IPS DF 6.9 (cell line): ENCODE data around the gene POLR1A.

Source experiments
- DNase-seq: peaks from one replicate; pipeline ENCODE4 v3.0.0-alpha.2; 2013; ENCODE audit warnings: low read depth, low spot score
- H3K27ac ChIP-seq: one replicate; pipeline ENCODE4 v1.5.1; 2013; ENCODE audit warnings: low read length, control low read depth
- H3K27me3 ChIP-seq: 2 replicates; pipeline ENCODE4 v1.6.1; 2013; ENCODE audit warnings: mild to moderate bottlenecking, low read length; ENCODE audit not compliant: control insufficient read depth, insufficient read depth
- H3K36me3 ChIP-seq: 2 replicates; pipeline ENCODE4 v1.6.1; 2013; ENCODE audit warnings: low read length; ENCODE audit not compliant: control insufficient read depth, insufficient read depth
- H3K4me1 ChIP-seq: 2 replicates; pipeline ENCODE4 v1.6.1; 2013; ENCODE audit warnings: low read length; ENCODE audit not compliant: control insufficient read depth, insufficient read depth
- H3K4me3 ChIP-seq: 2 replicates; pipeline ENCODE4 v1.5.1; 2013; ENCODE audit warnings: mild to moderate bottlenecking, low read length
- H3K9me3 ChIP-seq: 2 replicates; pipeline ENCODE4 v1.6.1; 2013; ENCODE audit warnings: low read length, inconsistent platforms; ENCODE audit not compliant: control insufficient read depth, insufficient read depth
- WGBS: extraction: QIAGEN DNeasy Blood & Tissue Kit; methylation state at CpG from one replicate; pipeline ENCODE4 v1.1.7; 2013; ENCODE audit warnings: mixed read lengths, missing lambda C conversion rate; ENCODE audit not compliant: insufficient read length, insufficient coverage; 5-methylcytosine and 5-hydroxymethylcytosine counted together

POLR1A gene

DNA sequence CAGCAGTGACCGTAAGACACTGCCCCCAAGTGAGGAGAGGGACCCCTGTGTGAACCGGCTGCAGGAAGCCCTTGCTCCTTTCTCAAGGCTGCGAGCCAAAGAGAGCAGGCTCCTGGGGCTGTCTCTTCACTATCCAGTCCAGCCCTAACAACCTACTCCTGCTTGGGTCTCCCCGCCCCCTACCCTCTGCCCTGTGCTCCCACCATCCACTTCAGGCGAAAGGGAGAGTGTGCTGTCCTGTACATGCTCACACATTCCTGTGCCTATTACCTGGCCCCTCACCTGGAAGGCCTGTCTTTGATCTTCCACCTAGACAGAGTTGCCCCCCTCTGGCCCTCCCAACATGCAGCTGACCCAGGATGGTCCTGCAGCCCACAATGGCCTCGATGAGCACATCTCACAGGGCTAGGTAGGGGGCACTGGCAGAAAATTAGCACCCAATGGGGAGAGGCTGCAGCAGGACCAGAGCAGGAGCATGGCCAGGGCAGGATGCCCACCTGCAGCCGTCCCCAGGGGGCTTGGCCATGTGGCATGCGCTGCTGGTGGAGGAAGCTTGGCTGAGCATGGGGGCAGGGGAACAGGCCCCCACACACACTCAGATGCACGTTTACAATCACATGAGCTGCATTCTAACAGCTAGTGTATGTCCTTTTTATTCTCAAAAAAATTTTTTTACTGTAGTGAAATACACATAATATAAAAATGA, 93.5 kb downstream of the POLR1A start:
- no peaks in the 10 kb centered on the region for H3K9me3 ChIP-seq
- no CpG with 5 or more reads among the region's 9 CpGs for WGBS

DNA sequence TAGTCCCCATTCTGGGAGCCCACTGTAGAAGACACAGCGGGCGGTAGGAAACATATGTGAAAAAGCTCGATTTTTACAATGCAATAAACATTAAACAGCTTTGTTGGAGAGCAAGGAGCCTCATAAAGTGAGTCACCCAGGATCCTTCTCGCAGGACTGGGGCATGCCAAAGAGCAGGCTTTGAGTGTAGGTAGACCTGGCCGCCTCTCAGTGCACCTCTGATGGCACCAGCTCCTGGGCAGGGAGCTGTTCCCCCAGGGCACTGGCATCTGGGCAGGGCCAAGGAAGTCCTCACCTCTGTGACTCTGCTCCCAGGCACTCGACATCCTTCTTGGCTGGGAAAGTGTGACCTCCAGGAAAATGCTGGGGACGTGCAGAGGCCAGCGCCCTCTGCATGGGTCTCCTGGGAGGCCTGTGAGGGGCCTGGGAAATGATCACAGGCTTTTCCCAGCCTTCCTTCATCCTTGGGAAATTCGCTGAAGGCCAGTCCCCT, 94.2 kb downstream of the POLR1A start:
- no peak for DNase-seq
- Histone ChIP-seq H3K27ac (no peak overlapping the region), H3K36me3 (no peaks in the 10 kb centered on the region), H3K4me3 (no peak overlapping the region), H3K4me1 (no peaks in the 10 kb centered on the region), H3K27me3 (no peaks in the 10 kb centered on the region), H3K9me3 (no peaks in the 10 kb centered on the region)
- WGBS: no CpG with 5 or more reads among the region's 9 CpGs

More for the DNA sequence above, 93.5 kb downstream of the POLR1A start:
- Histone ChIP-seq H3K4me3 (no peak overlapping the region), H3K4me1 (no peaks in the 10 kb centered on the region), H3K27me3 (no peaks in the 10 kb centered on the region), H3K36me3 (no peaks in the 10 kb centered on the region), H3K27ac (no peak overlapping the region)
- no peak for DNase-seq

DNA sequence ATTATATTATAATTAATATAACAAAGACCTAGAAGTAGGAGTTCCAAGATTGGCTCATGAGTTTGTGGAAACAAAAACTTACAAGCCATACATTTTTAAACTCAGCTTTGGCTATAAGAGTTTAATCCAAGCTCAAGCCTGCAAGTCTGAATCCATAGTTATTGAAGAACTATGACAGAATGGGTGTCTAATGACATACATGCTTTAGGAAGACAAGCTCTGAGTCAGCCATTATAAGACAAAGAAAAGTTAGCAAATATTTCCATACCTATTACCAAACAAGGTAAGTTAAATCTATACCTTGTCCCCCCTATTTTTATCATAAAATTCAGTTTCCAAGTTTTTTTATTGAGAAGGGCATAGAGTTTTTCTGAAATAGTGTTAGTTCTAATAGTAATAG, 95.6 kb downstream of the POLR1A start:
- no peak for DNase-seq
- Histone ChIP-seq H3K4me3 (no peak overlapping the region), H3K27ac (no peak overlapping the region)

DNA sequence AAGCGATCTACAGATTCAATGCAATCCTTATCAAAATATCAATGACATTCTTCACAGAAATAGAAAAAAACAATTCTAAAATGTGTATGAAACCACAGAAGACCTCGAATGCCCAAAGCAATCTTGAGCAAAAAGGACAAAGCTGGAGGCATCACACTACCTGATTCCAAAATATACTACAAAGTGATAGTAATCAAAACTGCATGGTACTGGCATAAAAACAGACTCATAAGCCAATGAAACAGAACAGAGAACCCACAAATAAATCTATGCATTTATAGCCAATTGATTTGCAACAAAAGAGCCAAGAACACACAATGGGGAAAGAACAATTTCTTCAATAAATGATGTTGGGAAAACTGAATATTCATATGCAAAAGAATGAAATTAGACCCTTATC, 99.2 kb downstream of the POLR1A start:
- Histone ChIP-seq H3K9me3 (peaks cover 2% of the 10 kb centered on the region; the same call in 1 of the 2 replicates), H3K36me3 (no peaks in the 10 kb centered on the region), H3K27me3 (no peaks in the 10 kb centered on the region), H3K4me3 (no peak overlapping the region), H3K4me1 (no peaks in the 10 kb centered on the region), H3K27ac (no peak overlapping the region)
- DNase-seq: no peak
- no CpG with 5 or more reads among the region's 2 CpGs for WGBS

More for the DNA sequence above, 95.6 kb downstream of the POLR1A start:
- H3K27me3 ChIP-seq: no peaks in the 10 kb centered on the region
- H3K4me1 ChIP-seq: no peaks in the 10 kb centered on the region
- no peaks in the 10 kb centered on the region for H3K36me3 ChIP-seq
- H3K9me3 ChIP-seq: peaks cover 2% of the 10 kb centered on the region; the same call in 1 of the 2 replicates

- Histone ChIP-seq H3K9me3 (peaks cover 2% of the 10 kb centered on the region; the same call in 1 of the 2 replicates), H3K27ac (no peak overlapping the region), H3K4me1 (no peaks in the 10 kb centered on the region), H3K27me3 (no peaks in the 10 kb centered on the region), H3K4me3 (no peak overlapping the region), H3K36me3 (no peaks in the 10 kb centered on the region)
- no CpG with 5 or more reads among the region's 3 CpGs for WGBS
- DNase-seq: no peak
These were observed 101.7 kb downstream of the POLR1A start for GRCh38 chr2:86003967-86004366.

DNA sequence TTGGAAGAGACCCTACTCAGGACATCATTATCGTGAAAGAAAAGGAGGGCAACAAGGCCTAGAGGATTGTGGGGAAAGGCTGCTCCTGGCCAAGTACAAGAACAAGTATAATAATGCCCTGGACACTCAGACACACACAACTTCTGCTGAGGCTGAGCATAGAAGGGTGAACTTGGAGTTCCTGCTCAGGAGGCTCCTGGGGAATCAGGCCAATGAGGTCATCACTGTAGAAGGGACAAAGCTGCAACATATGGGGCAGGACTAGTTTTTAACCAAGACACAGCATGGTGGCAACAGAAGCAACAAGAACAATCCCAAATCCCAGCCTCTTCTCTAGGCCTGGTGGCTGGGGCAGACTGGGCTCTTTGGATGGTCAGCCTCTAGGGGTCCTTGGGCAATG, 102.6 kb downstream of the POLR1A start:
- H3K4me3 ChIP-seq: no peak overlapping the region
- no peak overlapping the region for H3K27ac ChIP-seq
- no peak for DNase-seq
- H3K4me1 ChIP-seq: peaks cover 4% of the 10 kb centered on the region
- WGBS: no CpG with 5 or more reads among the region's 1 CpG
- H3K27me3 ChIP-seq: no peaks in the 10 kb centered on the region
- H3K9me3 ChIP-seq: peaks cover 2% of the 10 kb centered on the region; the same call in 1 of the 2 replicates
- no peaks in the 10 kb centered on the region for H3K36me3 ChIP-seq

- no peaks in the 10 kb centered on the region for H3K36me3 ChIP-seq
- H3K9me3 ChIP-seq: peaks cover 2% of the 10 kb centered on the region; the same call in 1 of the 2 replicates
- no peak for DNase-seq
- H3K27ac ChIP-seq: no peak overlapping the region
- WGBS: no CpG with 5 or more reads among the region's 4 CpGs
- no peaks in the 10 kb centered on the region for H3K27me3 ChIP-seq
- H3K4me3 ChIP-seq: no peak overlapping the region
- H3K4me1 ChIP-seq: peaks cover 4% of the 10 kb centered on the region
These were observed 103.3 kb downstream of the POLR1A start for GRCh38 chr2:86002375-86002774.

- WGBS: no CpG with 5 or more reads among the region's 1 CpG
- Histone ChIP-seq H3K27ac (no peak overlapping the region), H3K4me3 (no peak overlapping the region), H3K4me1 (peaks cover 4% of the 10 kb centered on the region), H3K27me3 (no peaks in the 10 kb centered on the region), H3K36me3 (no peaks in the 10 kb centered on the region), H3K9me3 (peaks cover 2% of the 10 kb centered on the region; the same call in 1 of the 2 replicates)
- no peak for DNase-seq
These were observed 104.4 kb downstream of the POLR1A start for GRCh38 chr2:86001326-86001725.

DNA sequence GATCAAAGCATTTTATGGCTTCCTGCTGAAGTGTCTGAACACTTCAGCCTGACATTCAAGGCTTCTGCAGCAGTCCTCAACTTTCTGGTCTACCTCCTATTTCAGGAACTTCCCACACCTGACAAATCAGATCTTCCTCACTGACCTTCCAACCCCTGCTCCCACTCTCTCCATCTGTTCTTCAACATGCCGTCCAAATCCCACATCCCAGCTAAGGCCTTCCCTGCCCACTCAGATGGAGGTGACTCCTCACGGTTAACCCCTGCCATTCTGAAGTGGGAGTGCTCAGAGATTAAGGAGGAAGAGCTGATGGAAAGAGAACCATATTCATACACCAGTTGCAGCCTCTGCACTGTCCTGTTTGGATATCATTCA, 104.8 kb downstream of the POLR1A start:
- Histone ChIP-seq H3K4me3 (no peak overlapping the region), H3K36me3 (no peaks in the 10 kb centered on the region), H3K9me3 (peaks cover 1% of the 10 kb centered on the region; the same call in 1 of the 2 replicates), H3K4me1 (peaks cover 4% of the 10 kb centered on the region), H3K27me3 (no peaks in the 10 kb centered on the region), H3K27ac (no peak overlapping the region)
- DNase-seq: no peak
- no CpG with 5 or more reads among the region's 2 CpGs for WGBS

DNA sequence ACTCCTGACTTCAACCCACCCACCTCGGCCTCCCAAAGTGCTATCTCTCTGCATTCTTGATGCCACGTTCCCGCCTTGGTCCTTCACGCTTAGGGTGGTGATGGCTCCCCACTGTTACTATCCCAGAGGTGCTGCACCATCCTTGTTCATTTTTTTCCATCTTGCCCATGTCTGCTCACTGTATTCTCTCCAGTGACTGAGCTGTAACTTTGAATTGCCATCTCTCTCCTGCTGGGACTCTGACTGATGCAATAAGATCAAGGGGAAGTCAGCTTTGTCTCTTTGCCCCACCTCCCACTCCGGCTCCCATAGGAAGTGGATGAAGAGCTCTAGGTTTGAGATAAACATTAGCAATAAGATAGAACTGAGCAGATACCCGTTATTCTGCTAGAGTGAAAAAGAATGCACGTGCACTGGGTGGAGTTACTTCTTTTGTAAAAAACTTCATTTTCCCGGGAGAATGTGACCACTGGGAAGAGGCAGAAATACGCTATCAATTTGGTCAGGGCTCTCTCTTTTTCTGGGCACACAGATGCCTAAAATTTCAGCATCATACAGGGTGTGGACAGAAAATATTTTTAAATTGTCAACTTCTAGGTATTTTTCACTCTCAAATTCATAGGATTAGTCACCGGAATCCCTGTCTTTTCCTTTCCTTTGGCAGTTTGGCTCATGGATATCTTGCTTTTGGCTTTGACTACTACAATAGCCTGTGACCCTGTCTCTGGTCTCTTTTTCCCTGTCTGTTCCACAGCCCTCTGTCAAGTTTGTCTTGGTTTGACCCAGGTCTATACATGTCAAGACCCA, 105.4 kb downstream of the POLR1A start:
- H3K36me3 ChIP-seq: no peaks in the 10 kb centered on the region
- no CpG with 5 or more reads among the region's 10 CpGs for WGBS
- H3K9me3 ChIP-seq: no peaks in the 10 kb centered on the region
- peaks cover 4% of the 10 kb centered on the region for H3K4me1 ChIP-seq
- H3K4me3 ChIP-seq: no peak overlapping the region
- no peak overlapping the region for H3K27ac ChIP-seq
- no peak for DNase-seq
- no peaks in the 10 kb centered on the region for H3K27me3 ChIP-seq
